H9 (cell line): ENCODE measurements around the gene VAMP3. TPM values are rescaled to one million over a fixed set of nuclear protein-coding genes. Genes with fewer than 3 reads are reported as not detected.

Source experiments
- DNase-seq: peaks from one replicate; pipeline ENCODE4 v3.0.0-alpha.2; 2017
- H2AFZ ChIP-seq: one replicate; pipeline ENCODE4 v1.6.1; 2013; ENCODE audit warnings: mild to moderate bottlenecking, low read length, control low read depth, moderate library complexity
- H2AK5ac ChIP-seq: 2 replicates; pipeline ENCODE4 v1.6.1; 2013; ENCODE audit warnings: low read length, control low read depth, mixed read lengths; ENCODE audit not compliant: insufficient read length
- H2BK120ac ChIP-seq: one replicate; pipeline ENCODE4 v1.6.1; 2013; ENCODE audit warnings: low read depth, mild to moderate bottlenecking, low read length, control low read depth, inconsistent platforms; ENCODE audit not compliant: poor library complexity, severe bottlenecking
- H2BK12ac ChIP-seq: 2 replicates; pipeline ENCODE4 v1.6.1; 2013; ENCODE audit warnings: low read length, control low read depth, mixed read lengths, low read depth; ENCODE audit not compliant: insufficient read length
- H2BK15ac ChIP-seq: 2 replicates; pipeline ENCODE4 v1.6.1; 2013; ENCODE audit warnings: low read depth, low read length, control low read depth
- H2BK20ac ChIP-seq: one replicate; pipeline ENCODE4 v1.6.1; 2013; ENCODE audit warnings: low read depth, mild to moderate bottlenecking, low read length, control low read depth, inconsistent platforms; ENCODE audit not compliant: poor library complexity, severe bottlenecking
- H2BK5ac ChIP-seq: 2 replicates; pipeline ENCODE4 v1.6.1; 2013; ENCODE audit warnings: low read length, control low read depth, mixed read lengths; ENCODE audit not compliant: insufficient read length
- H3K14ac ChIP-seq: 2 replicates; pipeline ENCODE4 v1.6.1; 2013; ENCODE audit warnings: low read length, control low read depth; ENCODE audit not compliant: insufficient read depth
- H3K18ac ChIP-seq: 2 replicates; pipeline ENCODE4 v1.6.1; 2013; ENCODE audit warnings: low read depth, mild to moderate bottlenecking, mixed read lengths, low read length, control low read depth; ENCODE audit not compliant: insufficient read length
- H3K23ac ChIP-seq: 2 replicates; pipeline ENCODE4 v1.6.1; 2013; ENCODE audit warnings: low read length, control low read depth, mixed read lengths, low read depth; ENCODE audit not compliant: insufficient read length
- H3K23me2 ChIP-seq: 2 replicates; pipeline ENCODE4 v1.6.1; 2013; ENCODE audit warnings: low read depth, mild to moderate bottlenecking, mixed read lengths, low read length, control low read depth; ENCODE audit not compliant: insufficient read length, poor library complexity, severe bottlenecking
- H3K27ac ChIP-seq: 2 replicates; pipeline ENCODE4 v1.5.1; 2013; ENCODE audit warnings: low read length, control low read depth, mixed read lengths, low read depth; ENCODE audit not compliant: insufficient read length
- H3K27me3 ChIP-seq: 2 replicates; pipeline ENCODE4 v1.6.1; 2013; ENCODE audit warnings: low read length, control low read depth, inconsistent platforms; ENCODE audit not compliant: insufficient read depth
- H3K4ac ChIP-seq: 2 replicates; pipeline ENCODE4 v1.6.1; 2013; ENCODE audit warnings: low read depth, mild to moderate bottlenecking, control low read depth, inconsistent platforms, low read length, moderate library complexity
- H3K4me1 ChIP-seq: 2 replicates; pipeline ENCODE4 v1.6.1; 2013; ENCODE audit warnings: low read length, control low read depth, inconsistent platforms; ENCODE audit not compliant: insufficient read depth
- H3K4me2 ChIP-seq: 2 replicates; pipeline ENCODE4 v1.6.1; 2013; ENCODE audit warnings: low read length, control low read depth, mixed read lengths; ENCODE audit not compliant: insufficient read length, insufficient read depth
- H3K56ac ChIP-seq: 2 replicates; pipeline ENCODE4 v1.6.1; 2013; ENCODE audit warnings: low read depth, mild to moderate bottlenecking, mixed read lengths, low read length, control low read depth; ENCODE audit not compliant: insufficient read length
- H3K79me1 ChIP-seq: 2 replicates; pipeline ENCODE4 v1.6.1; 2013; ENCODE audit warnings: low read depth, mild to moderate bottlenecking, moderate library complexity, low read length, control low read depth, inconsistent platforms; ENCODE audit not compliant: insufficient read depth, poor library complexity, severe bottlenecking
- H3K79me2 ChIP-seq: 2 replicates; pipeline ENCODE4 v1.6.1; 2013; ENCODE audit warnings: low read length, control low read depth, inconsistent platforms; ENCODE audit not compliant: insufficient read depth
- H3K9ac ChIP-seq: 2 replicates; pipeline ENCODE4 v1.6.1; 2013; ENCODE audit warnings: low read length, control low read depth, mixed read lengths; ENCODE audit not compliant: insufficient read length; ENCODE audit errors: extremely low read depth
- H3K9me3 ChIP-seq: one replicate; pipeline ENCODE4 v1.6.1; 2013; ENCODE audit warnings: low read depth, low read length, inconsistent platforms; ENCODE audit not compliant: control insufficient read depth
- H3T11ph ChIP-seq: one replicate; pipeline ENCODE4 v1.6.1; 2013; ENCODE audit warnings: mild to moderate bottlenecking, low read length, control low read depth, inconsistent platforms
- H4K20me1 ChIP-seq: one replicate; pipeline ENCODE4 v1.6.1; 2013; ENCODE audit not compliant: control insufficient read depth, insufficient read length, insufficient read depth
- H4K5ac ChIP-seq: 2 replicates; pipeline ENCODE4 v1.6.1; 2013; ENCODE audit warnings: low read depth, mild to moderate bottlenecking, mixed read lengths, low read length, control low read depth; ENCODE audit not compliant: insufficient read length
- H4K8ac ChIP-seq: replicated peaks from 2 replicates; pipeline ENCODE4 v1.6.1; 2013; ENCODE audit warnings: low read length, control low read depth, mixed read lengths, low read depth; ENCODE audit not compliant: insufficient read length
- H4K91ac ChIP-seq: 2 replicates; pipeline ENCODE4 v1.6.1; 2013; ENCODE audit warnings: low read depth, mild to moderate bottlenecking, moderate library complexity, mixed read lengths, low read length, control low read depth; ENCODE audit not compliant: insufficient read length
- H3K27ac Mint-ChIP-seq, 3 experiments: 2 replicates in 2 of 3; 3 replicates in 1 of 3; pipeline ENCODE4 v1.8.0; 2020 to 2021; ENCODE audit warnings: mixed read lengths in 3 of 3, mild to moderate bottlenecking in 1 of 3, moderate library complexity in 1 of 3
- H3K27me3 Mint-ChIP-seq: 2 replicates; pipeline ENCODE4 v1.8.0; 2021; ENCODE audit warnings: low read depth, mild to moderate bottlenecking, moderate library complexity, mixed read lengths
- H3K36me3 Mint-ChIP-seq, 3 experiments: 2 replicates in 2 of 3; 3 replicates in 1 of 3; pipeline ENCODE4 v1.8.0; 2020 to 2021; ENCODE audit warnings: low read depth in 3 of 3, mixed read lengths in 3 of 3; ENCODE audit not compliant: insufficient read depth in 1 of 3
- H3K4me1 Mint-ChIP-seq, 2 experiments: 2 replicates each; pipeline ENCODE4 v1.8.0; 2020; ENCODE audit warnings: mixed read lengths in 2 of 2
- H3K4me3 Mint-ChIP-seq, 2 experiments: 2 replicates in 1 of 2; 3 replicates in 1 of 2; pipeline ENCODE4 v1.8.0; 2020 to 2021; ENCODE audit warnings: mild to moderate bottlenecking in 2 of 2, mixed read lengths in 2 of 2, moderate library complexity in 1 of 2
- H3K9me3 Mint-ChIP-seq, 2 experiments: 2 replicates in 1 of 2; 3 replicates in 1 of 2; pipeline ENCODE4 v1.8.0; 2020; ENCODE audit warnings: mild to moderate bottlenecking in 2 of 2, mixed read lengths in 2 of 2, moderate library complexity in 1 of 2
- WGBS: extraction: QIAGEN DNeasy Blood & Tissue Kit; methylation state at CpG from one replicate; pipeline ENCODE4 v1.1.7; 2013; ENCODE audit warnings: missing lambda C conversion rate, low lambda C conversion rate, mixed read lengths; ENCODE audit not compliant: insufficient read length; ENCODE audit errors: extremely low coverage; 5-methylcytosine and 5-hydroxymethylcytosine counted together
- long read RNA-seq: library from polyadenylated mRNA; unstranded; transcript quantifications from one replicate; pipeline ENCODE4 v2.0.0, GENCODE V29; 2020
- total RNA-seq: library from RNA; stranded (reverse); gene quantifications from 2 replicates; pipeline ENCODE4 v1.2.1, GENCODE V29; 2021
- TF ChIP-seq, protein P1 (sequence below): fragments of 200-600 bp; sonication (generic); conservative IDR thresholded peaks from 3 replicates; pipeline ENCODE4 v1.8.0; 2021; ENCODE audit warnings: antibody characterized with exemption, mild to moderate bottlenecking

The VAMP3 gene, protein sequence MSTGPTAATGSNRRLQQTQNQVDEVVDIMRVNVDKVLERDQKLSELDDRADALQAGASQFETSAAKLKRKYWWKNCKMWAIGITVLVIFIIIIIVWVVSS
- 42.9 and 46.8 TPM in 2 replicates for total RNA-seq
- long read RNA-seq, transcript VAMP3-201 (5 exons, 2,205 nt): major isoform, 277 of 290 reads
- long read RNA-seq, partial matches to known transcripts: 1 of 290 reads
- long read RNA-seq, other reads (novel, unspliced or antisense): 12 of 290 reads

DNA sequence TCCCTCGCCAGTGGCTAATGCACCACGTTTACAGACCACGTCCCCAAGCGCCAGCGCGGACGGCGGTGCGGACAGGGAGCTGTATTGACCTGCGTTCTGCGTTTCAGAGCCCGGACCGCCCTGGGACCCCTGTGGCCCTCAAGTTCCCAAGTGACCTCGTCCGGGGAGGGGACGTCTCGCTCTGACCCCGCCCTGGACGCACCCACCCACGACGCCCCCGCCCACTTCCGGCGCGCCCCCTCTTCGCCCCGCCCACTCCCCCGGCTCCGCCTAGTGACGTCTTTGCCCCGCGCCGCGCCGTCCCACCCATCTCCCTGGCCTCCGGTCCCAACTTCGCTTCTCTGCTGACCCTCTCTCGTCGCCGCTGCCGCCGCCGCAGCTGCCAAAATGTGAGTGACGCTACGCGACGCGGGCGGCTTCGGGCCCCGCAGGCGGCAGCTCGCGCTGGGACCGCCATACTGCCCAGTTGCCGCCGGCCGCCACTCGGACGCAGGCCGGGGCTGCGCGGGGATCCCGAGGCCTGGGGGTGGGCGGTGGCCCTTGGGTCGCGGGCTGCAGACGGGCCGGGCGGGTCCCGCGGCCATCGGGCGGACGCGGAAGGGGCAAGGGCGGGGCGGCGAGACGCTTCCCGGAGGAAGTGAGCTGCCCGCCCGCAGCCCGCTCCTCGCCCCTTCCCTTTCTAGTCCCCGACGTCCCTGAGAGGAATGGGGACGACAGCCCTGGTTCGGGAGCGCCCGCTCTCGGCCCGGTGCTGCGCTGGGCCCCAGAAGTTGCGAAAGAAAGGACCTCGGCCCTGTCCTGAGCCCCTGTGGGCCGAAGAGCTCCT is at the start of gene VAMP3:
Gene VAMP3, plus strand, starts transcription at position 300 of the 826 bp plus-strand sequence. Its CDS starts 88 bp downstream, at position 388.
- Histone ChIP-seq H3K27ac (no peak within 1 kb of the TSS), H3K9ac (peak within 1 kb of the TSS; percentile 73), H2BK120ac (no peak within 1 kb of the TSS), H2BK20ac (no peak within 1 kb of the TSS), H3K79me1 (peaks cover 5% of the 10 kb centered on the region), H2BK5ac (no peak within 1 kb of the TSS), H3K23me2 (peaks cover 7% of the 10 kb centered on the region), H3K4me1 (peaks cover 3% of the 10 kb centered on the region; the same call in 1 of the 2 replicates), H3K18ac (no peak within 1 kb of the TSS), H3T11ph (no peak within 1 kb of the TSS), H4K91ac (no peak within 1 kb of the TSS), H2BK12ac (no peak within 1 kb of the TSS), H2BK15ac (no peak within 1 kb of the TSS), H3K14ac (0 out of 2 replicates have a peak within 1 kb of the TSS, but pooled peaks have one; percentile 62), H4K5ac (no peak within 1 kb of the TSS), H3K9me3 (no peaks in the 10 kb centered on the region), H3K79me2 (peaks cover 3% of the 10 kb centered on the region; the same call in 1 of the 2 replicates), H3K56ac (no peak within 1 kb of the TSS), H4K20me1 (no peaks in the 10 kb centered on the region), H2AFZ (no peak within 1 kb of the TSS), H2AK5ac (no peak within 1 kb of the TSS), H3K23ac (no peak within 1 kb of the TSS), H3K4ac (no peak within 1 kb of the TSS), H3K27me3 (no peaks in the 10 kb centered on the region), H4K8ac (no peak within 1 kb of the TSS), H3K4me2 (peak within 1 kb of the TSS; percentile 87)
- Mint-ChIP-seq H3K27me3 (no peaks in the 10 kb centered on the region), H3K9me3 (no peaks in the 10 kb centered on the region; a peak in 1 of 5 replicates), H3K4me1 (peaks cover 10 to 14% of the 10 kb centered on the region in 2 experiments), H3K4me3 (peak within 1 kb of the TSS; percentile 81 to 90), H3K27ac (peak within 1 kb of the TSS; percentile 64 to 92 (median 79); a peak in 4 of 7 replicates), H3K36me3 (peaks cover 12 to 23% (median 23%) of the 10 kb centered on the region in 3 experiments; a peak in 6 of 7 replicates)
- TF ChIP-seq, protein P1, sequence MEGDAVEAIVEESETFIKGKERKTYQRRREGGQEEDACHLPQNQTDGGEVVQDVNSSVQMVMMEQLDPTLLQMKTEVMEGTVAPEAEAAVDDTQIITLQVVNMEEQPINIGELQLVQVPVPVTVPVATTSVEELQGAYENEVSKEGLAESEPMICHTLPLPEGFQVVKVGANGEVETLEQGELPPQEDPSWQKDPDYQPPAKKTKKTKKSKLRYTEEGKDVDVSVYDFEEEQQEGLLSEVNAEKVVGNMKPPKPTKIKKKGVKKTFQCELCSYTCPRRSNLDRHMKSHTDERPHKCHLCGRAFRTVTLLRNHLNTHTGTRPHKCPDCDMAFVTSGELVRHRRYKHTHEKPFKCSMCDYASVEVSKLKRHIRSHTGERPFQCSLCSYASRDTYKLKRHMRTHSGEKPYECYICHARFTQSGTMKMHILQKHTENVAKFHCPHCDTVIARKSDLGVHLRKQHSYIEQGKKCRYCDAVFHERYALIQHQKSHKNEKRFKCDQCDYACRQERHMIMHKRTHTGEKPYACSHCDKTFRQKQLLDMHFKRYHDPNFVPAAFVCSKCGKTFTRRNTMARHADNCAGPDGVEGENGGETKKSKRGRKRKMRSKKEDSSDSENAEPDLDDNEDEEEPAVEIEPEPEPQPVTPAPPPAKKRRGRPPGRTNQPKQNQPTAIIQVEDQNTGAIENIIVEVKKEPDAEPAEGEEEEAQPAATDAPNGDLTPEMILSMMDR: no peak
- WGBS: no CpG with 5 or more reads among the region's 97 CpGs
- peak; percentile 91 for DNase-seq
